A549 (cell line): Measurements from ENCODE around the gene IL6R.

Experiments used
- GATA3 ChIP-seq: IDR thresholded peaks from 2 replicates; pipeline ENCODE4 v1.6.1; 2012; ENCODE audit warnings: borderline replicate concordance
- ZFP36 ChIP-seq: fragments of 450-650 bp; IDR thresholded peaks from 2 replicates; pipeline ENCODE4 v1.6.1; 2014; ENCODE audit warnings: borderline replicate concordance; ENCODE audit not compliant: partially characterized antibody
- TF ChIP-seq, protein P1 (sequence below): fragments of >200 bp; sonication (Bioruptor Twin); formaldehyde crosslinking; IDR thresholded peaks from 3 replicates; pipeline ENCODE4 v1.5.1; 2016

DNA sequence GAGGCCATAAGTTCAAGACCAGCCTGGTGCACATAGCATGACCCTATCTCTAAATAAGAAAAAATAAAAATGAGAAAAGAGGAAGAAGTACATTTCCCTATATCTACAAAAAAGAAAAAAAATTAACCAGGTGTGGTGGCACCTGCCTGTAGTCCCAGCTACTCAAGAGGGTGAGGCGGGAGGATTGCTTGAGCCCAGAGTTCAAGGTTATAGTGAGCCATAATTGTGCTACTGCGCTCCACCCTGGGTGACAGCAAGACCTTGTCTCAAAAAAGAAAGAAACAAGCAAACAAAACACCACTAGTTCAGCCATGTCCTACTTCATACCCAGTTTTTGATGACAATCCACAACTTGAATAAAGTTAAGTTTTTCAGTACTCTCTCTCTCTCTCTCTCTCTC is 66.2 kb downstream of the IL6R start:
- TF ChIP-seq ZFP36 (no peak), GATA3 (no peak)
- TF ChIP-seq, protein P1, sequence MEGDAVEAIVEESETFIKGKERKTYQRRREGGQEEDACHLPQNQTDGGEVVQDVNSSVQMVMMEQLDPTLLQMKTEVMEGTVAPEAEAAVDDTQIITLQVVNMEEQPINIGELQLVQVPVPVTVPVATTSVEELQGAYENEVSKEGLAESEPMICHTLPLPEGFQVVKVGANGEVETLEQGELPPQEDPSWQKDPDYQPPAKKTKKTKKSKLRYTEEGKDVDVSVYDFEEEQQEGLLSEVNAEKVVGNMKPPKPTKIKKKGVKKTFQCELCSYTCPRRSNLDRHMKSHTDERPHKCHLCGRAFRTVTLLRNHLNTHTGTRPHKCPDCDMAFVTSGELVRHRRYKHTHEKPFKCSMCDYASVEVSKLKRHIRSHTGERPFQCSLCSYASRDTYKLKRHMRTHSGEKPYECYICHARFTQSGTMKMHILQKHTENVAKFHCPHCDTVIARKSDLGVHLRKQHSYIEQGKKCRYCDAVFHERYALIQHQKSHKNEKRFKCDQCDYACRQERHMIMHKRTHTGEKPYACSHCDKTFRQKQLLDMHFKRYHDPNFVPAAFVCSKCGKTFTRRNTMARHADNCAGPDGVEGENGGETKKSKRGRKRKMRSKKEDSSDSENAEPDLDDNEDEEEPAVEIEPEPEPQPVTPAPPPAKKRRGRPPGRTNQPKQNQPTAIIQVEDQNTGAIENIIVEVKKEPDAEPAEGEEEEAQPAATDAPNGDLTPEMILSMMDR = no peak
